Activated T-cell treated with anti-CD3 and anti-CD28 coated beads, Interleukin-2, amount 50 U/mL, for 72 hours (primary cell): ENCODE results near the gene KYNU. TPM values are rescaled to one million over a fixed set of nuclear protein-coding genes. Genes with fewer than 3 reads are reported as not detected.
"Not testable (repeated sequence)": the region's sequence is repeated elsewhere in the genome, so short reads cannot be mapped to it uniquely, and the experiment has no call there.

Experiments
- ATAC-seq, 2 donors: fragments of 150-1000 bp; cut with Tn5 transposase; replicated peaks in 1 of 2; 2 replicates each; pipeline ENCODE4 v1.10.0; 2021; ENCODE audit warnings: moderate library complexity in 2 of 2, mild to moderate bottlenecking in 1 of 2
- DNase-seq, 2 donors: peaks; one replicate each; pipeline ENCODE4 v3.0.0; 2021 to 2022; ENCODE audit warnings: mixed read lengths in 1 of 2
- H3K27ac Mint-ChIP-seq: one replicate; pipeline ENCODE4 v1.8.0; 2022; ENCODE audit warnings: mild to moderate bottlenecking, moderate library complexity, mixed read lengths
- H3K27me3 Mint-ChIP-seq: one replicate; pipeline ENCODE4 v1.8.0; 2022; ENCODE audit warnings: low read depth, mixed read lengths
- H3K36me3 Mint-ChIP-seq, 2 donors: one replicate each; pipeline ENCODE4 v1.8.0; 2022; ENCODE audit warnings: mixed read lengths in 2 of 2, mild to moderate bottlenecking in 1 of 2; ENCODE audit not compliant: insufficient read depth in 2 of 2
- H3K4me1 Mint-ChIP-seq: one replicate; pipeline ENCODE4 v1.8.0; 2022; ENCODE audit warnings: low read depth, mixed read lengths
- H3K4me3 Mint-ChIP-seq, 2 donors: one replicate each; pipeline ENCODE4 v1.8.0; 2022; ENCODE audit warnings: mild to moderate bottlenecking in 2 of 2, mixed read lengths in 2 of 2, moderate library complexity in 2 of 2
- H3K9me3 Mint-ChIP-seq, 2 donors: one replicate each; pipeline ENCODE4 v1.8.0; 2022; ENCODE audit warnings: mixed read lengths in 2 of 2
- total RNA-seq, 2 donors: library from RNA; stranded (reverse); gene quantifications; one replicate each; pipeline ENCODE4 v1.2.3, GENCODE V29; 2022

The KYNU gene
- total RNA-seq, 2 donors from 2014 or later = 0.14 to 0.35 TPM

GRCh38 chr2:143083636-143084035 lies 206.2 kb downstream of the KYNU start:
- H3K4me1 Mint-ChIP-seq = peaks cover 24% of the 10 kb centered on the region
- no peaks in the 10 kb centered on the region for H3K9me3 Mint-ChIP-seq
- no peaks in the 10 kb centered on the region for H3K36me3 Mint-ChIP-seq
- H3K4me3 Mint-ChIP-seq = peak overlapping the region; percentile 3 to 44
- DNase-seq (peak in 1 of 2 donors; percentile 2), ATAC-seq (peak; percentile 59 to 82)
- H3K27me3 Mint-ChIP-seq = no peaks in the 10 kb centered on the region
- H3K27ac Mint-ChIP-seq = peak overlapping the region; percentile 75

DNA sequence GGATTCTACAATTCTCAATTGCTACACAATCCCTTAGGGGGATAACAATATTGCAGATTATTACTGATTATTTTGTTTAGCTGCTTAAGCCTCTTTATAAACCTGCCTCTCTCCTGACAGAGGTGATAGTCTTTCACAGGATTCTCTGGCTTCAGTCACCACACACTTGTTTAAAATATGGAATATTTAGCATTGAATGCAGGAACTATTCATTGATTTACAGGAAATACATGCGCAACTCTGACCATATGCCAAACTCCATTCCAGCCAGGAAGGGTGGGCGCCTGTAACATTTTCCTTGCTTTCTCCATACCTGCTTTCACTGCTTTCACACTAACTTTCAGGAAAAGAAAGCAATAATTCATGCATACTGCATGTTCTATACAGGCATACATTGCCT lies 207.0 kb downstream of the KYNU start:
- Mint-ChIP-seq H3K9me3 (no peaks in the 10 kb centered on the region), H3K27me3 (no peaks in the 10 kb centered on the region), H3K4me3 (peak overlapping the region in 1 of 2 donors; percentile 64), H3K27ac (peak overlapping the region; percentile 24), H3K36me3 (no peaks in the 10 kb centered on the region), H3K4me1 (peaks cover 24% of the 10 kb centered on the region)
- ATAC-seq (no peak), DNase-seq (no peak)

DNA sequence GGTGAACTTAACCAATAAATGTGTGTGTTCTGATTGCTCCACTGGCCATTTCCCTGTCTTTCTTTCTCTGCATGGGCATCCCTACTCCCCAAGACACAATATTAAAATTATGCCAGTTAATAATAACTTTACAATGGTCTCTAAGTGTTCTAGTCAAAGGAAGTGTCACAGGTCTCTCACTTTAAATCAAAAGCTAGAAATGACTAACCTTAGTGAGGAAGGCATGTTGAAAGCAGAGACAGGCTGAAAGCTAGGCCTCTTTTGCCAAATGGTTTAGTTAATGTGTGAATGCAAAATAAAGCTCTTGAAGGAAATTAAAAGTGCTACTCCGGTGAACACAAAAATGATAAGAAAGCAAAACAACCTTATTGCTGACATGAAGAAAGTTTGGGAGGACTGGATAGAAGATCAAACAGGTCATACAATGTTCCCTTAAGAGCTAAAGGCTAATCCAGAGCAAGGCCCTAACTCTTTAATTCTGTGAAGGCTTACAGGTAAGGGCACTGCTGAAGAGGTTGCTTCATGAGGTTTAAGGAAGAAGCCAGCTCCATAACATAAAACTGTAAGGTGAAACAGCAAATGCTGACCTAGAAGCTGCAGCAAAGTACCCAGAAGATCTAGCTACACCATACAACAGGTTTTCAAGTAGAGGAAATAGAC lies 207.8 kb downstream of the KYNU start:
- H3K27me3 Mint-ChIP-seq = no peaks in the 10 kb centered on the region
- peak; percentile 67 to 72 for ATAC-seq
- H3K9me3 Mint-ChIP-seq = no peaks in the 10 kb centered on the region
- DNase-seq = no peak
- no peaks in the 10 kb centered on the region for H3K36me3 Mint-ChIP-seq
- H3K27ac Mint-ChIP-seq = peak overlapping the region; percentile 86
- H3K4me1 Mint-ChIP-seq = peaks cover 24% of the 10 kb centered on the region
- peak overlapping the region; percentile 23 to 64 for H3K4me3 Mint-ChIP-seq

DNA sequence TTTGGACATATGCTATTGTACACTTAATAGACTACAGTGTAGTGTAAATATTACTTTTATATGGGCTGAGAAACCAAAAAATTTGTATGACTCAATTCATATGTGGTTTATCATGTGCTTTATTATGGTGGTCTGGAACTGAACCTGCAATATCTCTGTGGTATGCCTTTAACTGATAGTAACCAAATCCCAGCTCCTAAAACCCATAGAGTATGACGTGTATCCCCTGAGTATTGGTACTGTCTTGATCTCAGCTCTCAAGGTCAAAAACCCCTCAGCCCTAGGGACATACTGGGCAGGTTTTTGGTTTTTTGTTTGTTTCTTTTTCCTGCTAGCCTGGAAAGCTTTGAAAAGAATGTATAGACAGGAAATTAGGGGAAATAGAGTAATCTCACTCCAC lies 209.6 kb downstream of the KYNU start:
- peak; percentile 41 to 52 for ATAC-seq
- peaks cover 24% of the 10 kb centered on the region for H3K4me1 Mint-ChIP-seq
- DNase-seq = no peak
- no peaks in the 10 kb centered on the region for H3K27me3 Mint-ChIP-seq
- no peak overlapping the region for H3K27ac Mint-ChIP-seq
- H3K36me3 Mint-ChIP-seq = no peaks in the 10 kb centered on the region
- no peaks in the 10 kb centered on the region for H3K9me3 Mint-ChIP-seq
- no peak overlapping the region for H3K4me3 Mint-ChIP-seq

- no peak overlapping the region for H3K4me3 Mint-ChIP-seq
- ATAC-seq (no peak), DNase-seq (no peak)
- H3K9me3 Mint-ChIP-seq = no peaks in the 10 kb centered on the region
- H3K36me3 Mint-ChIP-seq = no peaks in the 10 kb centered on the region
- H3K4me1 Mint-ChIP-seq = peaks cover 24% of the 10 kb centered on the region
- no peaks in the 10 kb centered on the region for H3K27me3 Mint-ChIP-seq
- no peak overlapping the region for H3K27ac Mint-ChIP-seq
Measured at GRCh38 chr2:143088388-143088787, 210.9 kb downstream of the KYNU start.

DNA sequence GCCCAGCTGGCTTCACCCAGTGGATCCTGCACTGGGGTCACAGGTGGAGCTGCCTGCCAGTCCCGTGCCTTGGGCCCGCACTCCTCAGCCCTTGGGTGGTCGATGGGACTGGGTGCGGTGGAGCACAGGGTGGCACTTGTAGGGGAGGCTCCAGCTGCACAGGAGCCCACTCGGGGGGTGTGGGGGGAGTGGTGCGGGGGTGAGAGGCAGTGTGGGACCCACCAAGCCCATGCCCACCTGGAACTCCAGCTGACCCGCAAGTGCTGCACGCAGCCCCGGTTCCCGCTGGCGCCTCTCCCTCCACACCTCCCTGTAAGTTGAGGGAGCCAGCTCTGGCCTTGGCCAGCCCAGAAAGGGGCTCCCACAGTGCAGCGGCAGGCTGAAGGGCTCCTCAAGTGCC lies 212.1 kb downstream of the KYNU start:
- not testable (repeated sequence) for H3K36me3 Mint-ChIP-seq, H3K9me3 Mint-ChIP-seq, H3K4me3 Mint-ChIP-seq, ATAC-seq, H3K27ac Mint-ChIP-seq, DNase-seq, H3K27me3 Mint-ChIP-seq
- H3K4me1 Mint-ChIP-seq = peaks cover 13% of the 10 kb centered on the region
